ENCODE results near the gene CDC42BPB. TPM values are rescaled to one million over a fixed set of nuclear protein-coding genes. Genes with fewer than 3 reads are reported as not detected.

Gene CDC42BPB
- total RNA-seq, 1 experiment from 2014 or later, result 103 TPM

- H3K36me3 Mint-ChIP-seq (ENCODE audit: insufficient read depth in 1 of 3, low read depth in 3 of 3), result peaks cover 4 to 15% (median 9%) of the 10 kb centered on the region in 3 experiments
- Histone ChIP-seq H3K79me1 (ENCODE audit: insufficient read depth, low read depth, low read length, poor library complexity, severe bottlenecking) (peaks cover 4% of the 10 kb centered on the region), H4K91ac (ENCODE audit: insufficient read length, low read depth, low read length) (no peak overlapping the region), H4K20me1 (ENCODE audit: control insufficient read depth, insufficient read depth, insufficient read length) (no peaks in the 10 kb centered on the region), H2BK20ac (ENCODE audit: low read depth, low read length, poor library complexity, severe bottlenecking) (no peak overlapping the region), H3K27ac (ENCODE audit: insufficient read length, low read depth, low read length) (no peak overlapping the region), H3K23me2 (ENCODE audit: insufficient read length, low read depth, low read length, poor library complexity, severe bottlenecking) (no peaks in the 10 kb centered on the region), H2AK5ac (ENCODE audit: insufficient read length, low read length) (no peak overlapping the region), H3K27me3 (ENCODE audit: insufficient read depth, low read length) (no peaks in the 10 kb centered on the region), H3K56ac (ENCODE audit: insufficient read length, low read depth, low read length) (no peak overlapping the region), H3T11ph (ENCODE audit: low read length) (no peak overlapping the region), H2BK12ac (ENCODE audit: insufficient read length, low read depth, low read length) (no peak overlapping the region), H3K18ac (ENCODE audit: insufficient read length, low read depth, low read length) (no peak overlapping the region), H3K9ac (ENCODE audit: extremely low read depth, insufficient read length, low read length) (no peak overlapping the region), H3K4me1 (ENCODE audit: insufficient read depth, low read length) (peaks cover 10% of the 10 kb centered on the region; the same call in 1 of the 2 replicates), H2BK15ac (ENCODE audit: low read depth, low read length) (no peak overlapping the region), H3K14ac (ENCODE audit: insufficient read depth, low read length) (no peak overlapping the region), H4K8ac (replicated peaks; ENCODE audit: insufficient read length, low read depth, low read length) (no peak overlapping the region), H4K5ac (ENCODE audit: insufficient read length, low read depth, low read length) (no peak overlapping the region), H3K23ac (ENCODE audit: insufficient read length, low read depth, low read length) (no peak overlapping the region), H2BK5ac (ENCODE audit: insufficient read length, low read length) (no peak overlapping the region), H3K4me2 (ENCODE audit: insufficient read depth, insufficient read length, low read length) (no peak overlapping the region), H2BK120ac (ENCODE audit: low read depth, low read length, poor library complexity, severe bottlenecking) (no peak overlapping the region), H2AFZ (ENCODE audit: low read length) (no peak overlapping the region), H3K4ac (ENCODE audit: low read depth, low read length) (no peak overlapping the region), H3K79me2 (ENCODE audit: insufficient read depth, low read length) (peaks cover 17% of the 10 kb centered on the region; the same call in 1 of the 2 replicates), H3K9me3 (ENCODE audit: control insufficient read depth, low read depth, low read length) (no peaks in the 10 kb centered on the region)
- peaks cover 45 to 47% of the 10 kb centered on the region in 2 experiments for H3K4me1 Mint-ChIP-seq
- H3K27ac Mint-ChIP-seq, result no peak overlapping the region
- WGBS (ENCODE audit: extremely low coverage, insufficient read length, low lambda C conversion rate), result no CpG with 5 or more reads among the region's 11 CpGs
- H3K9me3 Mint-ChIP-seq, result no peaks in the 10 kb centered on the region; a peak in 1 of 5 replicates
- no peak overlapping the region for H3K4me3 Mint-ChIP-seq
- no peak for TF ChIP-seq CTCF (conservative IDR thresholded peaks at IDR 0.05)
- no peak for DNase-seq
- no peaks in the 10 kb centered on the region for H3K27me3 Mint-ChIP-seq (ENCODE audit: low read depth)
Measured at GRCh38 chr14:103019236-103019635, 38.1 kb downstream of the CDC42BPB start.

Measured in H9 (cell line).